22Rv1 (cell line): ENCODE data around the gene GRK3.

Experiments
- H3K27ac ChIP-seq: fragments of 450-650 bp; 2 replicates; pipeline ENCODE4 v1.5.1; 2017
- ZFX ChIP-seq: fragments of 450-650 bp; IDR thresholded peaks from 2 replicates; pipeline ENCODE4 v1.6.1; 2017; ENCODE audit warnings: antibody characterized with exemption, borderline replicate concordance
- TF ChIP-seq, protein P1 (sequence below): fragments of 450-650 bp; IDR thresholded peaks from 2 replicates; pipeline ENCODE4 v1.5.1; 2017; ENCODE audit warnings: mild to moderate bottlenecking

GRK3 gene

DNA sequence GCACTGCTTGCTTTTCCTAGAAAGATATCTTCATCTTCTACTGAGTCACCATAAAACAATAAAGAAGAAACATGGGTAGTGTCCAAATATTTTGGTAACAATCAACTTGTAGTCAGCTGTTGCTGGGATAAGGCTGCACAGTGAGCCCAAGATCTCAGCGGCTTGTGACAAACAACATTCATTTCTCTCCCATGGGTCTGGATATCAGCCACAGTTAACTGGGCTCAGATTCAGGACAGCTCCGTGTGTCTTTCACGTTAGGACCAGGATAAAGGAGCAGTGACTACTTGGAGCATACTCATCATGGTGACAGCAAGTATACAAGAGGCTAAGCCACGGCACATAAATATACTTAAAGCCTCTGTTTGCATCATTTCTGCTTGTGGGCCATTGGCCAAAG is 27.9 kb upstream of the GRK3 start:
- H3K27ac ChIP-seq = no peak overlapping the region
- no peak for TF ChIP-seq ZFX
- TF ChIP-seq, protein P1, sequence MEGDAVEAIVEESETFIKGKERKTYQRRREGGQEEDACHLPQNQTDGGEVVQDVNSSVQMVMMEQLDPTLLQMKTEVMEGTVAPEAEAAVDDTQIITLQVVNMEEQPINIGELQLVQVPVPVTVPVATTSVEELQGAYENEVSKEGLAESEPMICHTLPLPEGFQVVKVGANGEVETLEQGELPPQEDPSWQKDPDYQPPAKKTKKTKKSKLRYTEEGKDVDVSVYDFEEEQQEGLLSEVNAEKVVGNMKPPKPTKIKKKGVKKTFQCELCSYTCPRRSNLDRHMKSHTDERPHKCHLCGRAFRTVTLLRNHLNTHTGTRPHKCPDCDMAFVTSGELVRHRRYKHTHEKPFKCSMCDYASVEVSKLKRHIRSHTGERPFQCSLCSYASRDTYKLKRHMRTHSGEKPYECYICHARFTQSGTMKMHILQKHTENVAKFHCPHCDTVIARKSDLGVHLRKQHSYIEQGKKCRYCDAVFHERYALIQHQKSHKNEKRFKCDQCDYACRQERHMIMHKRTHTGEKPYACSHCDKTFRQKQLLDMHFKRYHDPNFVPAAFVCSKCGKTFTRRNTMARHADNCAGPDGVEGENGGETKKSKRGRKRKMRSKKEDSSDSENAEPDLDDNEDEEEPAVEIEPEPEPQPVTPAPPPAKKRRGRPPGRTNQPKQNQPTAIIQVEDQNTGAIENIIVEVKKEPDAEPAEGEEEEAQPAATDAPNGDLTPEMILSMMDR = no peak

GRCh38 chr22:25540166-25540907 is 24.1 kb upstream of the GRK3 start:
- H3K27ac ChIP-seq = no peak overlapping the region
- no peak for TF ChIP-seq ZFX
- TF ChIP-seq, protein P1 = no peak

DNA sequence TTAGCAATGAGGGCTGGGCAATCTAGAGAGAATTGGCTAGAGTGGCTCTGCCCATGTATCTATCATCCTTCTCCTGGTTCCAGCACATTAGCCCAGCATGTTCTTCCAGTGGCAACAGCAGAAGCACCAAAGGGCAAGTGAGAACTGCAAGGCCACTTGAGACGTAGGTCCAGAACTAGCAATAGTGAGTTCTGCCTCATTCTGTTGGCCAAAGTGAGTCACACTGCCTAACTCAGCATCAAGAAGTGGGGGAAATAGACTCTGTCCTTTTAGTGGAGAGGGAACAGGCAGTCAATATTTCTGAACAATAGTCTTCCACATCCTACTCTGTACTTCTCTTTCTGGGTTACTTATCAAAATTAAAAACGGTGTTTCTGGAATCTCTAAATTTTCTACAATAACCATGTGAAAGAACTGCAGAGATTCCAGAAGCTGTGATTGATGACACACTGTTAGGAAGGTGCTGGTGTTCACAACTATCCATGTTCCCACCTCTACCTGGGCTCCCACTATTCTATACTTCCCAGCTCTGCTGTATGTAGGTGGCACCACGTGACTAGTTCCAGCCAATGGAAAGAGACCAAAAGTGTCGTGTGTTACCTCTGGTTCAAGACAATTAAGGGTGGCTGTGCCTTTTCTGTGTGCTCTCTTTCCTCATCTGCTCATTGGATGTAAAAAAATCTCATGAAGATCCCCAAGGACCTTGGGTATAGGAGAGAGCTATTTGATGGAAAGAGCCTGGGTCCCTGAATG is 23.4 kb upstream of the GRK3 start:
- H3K27ac ChIP-seq = no peak overlapping the region
- TF ChIP-seq ZFX = no peak
- TF ChIP-seq, protein P1 = no peak

GRCh38 chr22:25542191-25542590 is 22.3 kb upstream of the GRK3 start:
- H3K27ac ChIP-seq = no peak overlapping the region
- TF ChIP-seq, protein P1 = no peak
- no peak for TF ChIP-seq ZFX

DNA sequence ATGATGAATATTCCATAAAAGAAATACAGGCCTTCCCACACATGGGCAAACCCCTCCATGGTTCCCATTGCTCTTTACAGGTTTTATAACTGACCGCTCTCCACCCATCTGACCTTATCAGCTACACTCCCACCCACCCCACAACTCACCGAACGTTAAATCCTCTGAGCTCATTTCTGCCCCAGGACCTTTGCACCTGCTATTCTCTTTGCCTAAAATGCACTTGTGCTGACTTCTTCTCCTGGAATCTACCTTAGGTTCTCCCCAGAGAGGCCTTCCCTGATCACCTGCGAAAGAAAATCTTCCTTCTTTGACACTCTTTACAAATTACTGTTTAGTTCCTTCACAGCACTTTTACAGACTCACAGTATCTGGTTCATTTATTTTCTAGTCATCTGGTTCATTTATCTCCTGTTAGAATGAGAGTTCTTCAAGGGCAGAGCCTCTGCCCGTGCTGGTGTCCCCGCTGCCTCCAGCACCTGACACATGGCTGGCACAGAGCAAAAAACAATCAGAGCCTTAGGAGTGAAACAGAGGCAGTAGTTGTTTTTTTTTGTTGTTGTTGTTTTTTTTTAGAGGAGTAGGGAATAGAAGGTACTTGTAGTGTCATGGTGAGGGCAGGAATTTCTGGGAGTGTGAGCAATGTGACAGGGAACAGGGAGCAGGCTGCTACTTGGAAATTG is 21.6 kb upstream of the GRK3 start:
- H3K27ac ChIP-seq = no peak overlapping the region
- TF ChIP-seq ZFX = no peak

- TF ChIP-seq ZFX = no peak
- TF ChIP-seq, protein P1 = no peak
- no peak overlapping the region for H3K27ac ChIP-seq
These were observed 19.3 kb upstream of the GRK3 start for GRCh38 chr22:25545146-25545545.

DNA sequence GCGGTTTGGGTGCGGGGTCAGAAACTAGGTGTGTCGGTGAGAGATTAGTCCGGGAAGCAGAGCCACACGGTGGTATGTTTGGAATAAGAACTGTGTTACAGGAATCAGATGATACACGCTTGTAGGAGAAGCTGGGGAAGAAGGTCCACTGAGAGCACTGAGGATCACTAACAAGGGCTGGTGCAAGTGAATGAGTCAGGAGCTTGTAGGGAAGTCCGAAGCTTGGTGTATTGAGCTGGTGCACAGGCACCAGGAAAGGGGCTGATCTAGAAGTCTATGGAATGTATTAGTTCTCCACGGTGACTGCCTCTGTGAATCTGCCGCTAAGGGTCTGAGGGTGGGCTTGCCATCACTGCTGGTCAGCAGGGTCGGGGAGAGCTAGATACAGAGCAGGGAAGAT is 18.8 kb upstream of the GRK3 start:
- H3K27ac ChIP-seq = no peak overlapping the region
- TF ChIP-seq ZFX = no peak
- TF ChIP-seq, protein P1 = no peak
